LHCN-M2 (cell line): ENCODE data around the gene RIT2. TPM values are rescaled to one million over a fixed set of nuclear protein-coding genes. Genes with fewer than 3 reads are reported as not detected.

Source experiments
- DNase-seq: peaks from one replicate; pipeline ENCODE4 v3.0.0-alpha.2; 2012; ENCODE audit warnings: low read depth
- polyA plus RNA-seq: library from polyadenylated mRNA; unstranded; fragments of >200 nt; gene quantifications from one replicate; pipeline ENCODE4 v1.2.1, GENCODE V29; 2012; ENCODE audit warnings: missing spikeins
- total RNA-seq: library from RNA; depleted of rRNA; stranded (reverse); fragments of >200 nt; gene quantifications from 2 replicates; pipeline ENCODE4 v1.2.3, GENCODE V29; 2014; rRNA removed

The RIT2 gene
- total RNA-seq: not detected in 2 replicates
- not detected for polyA plus RNA-seq

- DNase-seq: no peak
These were observed at the start of gene RIT2 for GRCh38 chr18:43115076-43115921. Gene RIT2, minus strand, starts transcription at chr18:43115685.

- DNase-seq: peak; percentile 73
These were observed 46.0 kb upstream of the RIT2 start for GRCh38 chr18:43161528-43161927.

GRCh38 chr18:43160509-43160908 is 45.0 kb upstream of the RIT2 start:
- peak; percentile 62 for DNase-seq

- DNase-seq: no peak
These were observed 44.4 kb upstream of the RIT2 start for GRCh38 chr18:43159926-43160325.

- peak; percentile 20 for DNase-seq
These were observed 43.7 kb upstream of the RIT2 start for GRCh38 chr18:43159086-43159770.

- DNase-seq: peak; percentile 8
These were observed 42.9 kb upstream of the RIT2 start for GRCh38 chr18:43158381-43158780.

GRCh38 chr18:43155842-43156241 is 40.4 kb upstream of the RIT2 start:
- DNase-seq: no peak

GRCh38 chr18:43148231-43148630 is 32.7 kb upstream of the RIT2 start:
- no peak for DNase-seq

- no peak for DNase-seq
These were observed 25.7 kb upstream of the RIT2 start for GRCh38 chr18:43141208-43141607.

- DNase-seq: no peak
These were observed 23.9 kb upstream of the RIT2 start for GRCh38 chr18:43139288-43139946.

- DNase-seq: no peak
These were observed 19.4 kb upstream of the RIT2 start for GRCh38 chr18:43134876-43135275.

- peak; percentile 1 for DNase-seq
These were observed 15.3 kb upstream of the RIT2 start for GRCh38 chr18:43130716-43131260.

- DNase-seq: peak; percentile 15
These were observed 14.6 kb upstream of the RIT2 start for GRCh38 chr18:43129946-43130524.

GRCh38 chr18:43125471-43125870 is 10.0 kb upstream of the RIT2 start:
- no peak for DNase-seq

GRCh38 chr18:43122955-43123354 is 7.5 kb upstream of the RIT2 start:
- no peak for DNase-seq

GRCh38 chr18:43116699-43117294 is 1.3 kb upstream of the RIT2 start:
- no peak for DNase-seq

- DNase-seq: no peak
These were observed 2.1 kb downstream of the RIT2 start for GRCh38 chr18:43113220-43113895.

- DNase-seq: no peak
These were observed 6.6 kb downstream of the RIT2 start for GRCh38 chr18:43108882-43109281.

- no peak for DNase-seq
These were observed 7.0 kb downstream of the RIT2 start for GRCh38 chr18:43108469-43108868.

- DNase-seq: no peak
These were observed 21.8 kb downstream of the RIT2 start for GRCh38 chr18:43093646-43094045.

- no peak for DNase-seq
These were observed 22.9 kb downstream of the RIT2 start for GRCh38 chr18:43092539-43092938.
